HK-2 (cell line): ENCODE data around the gene TMEM203.

Source experiments
- DNase-seq: peaks from one replicate; pipeline ENCODE4 v3.0.0-alpha.2; 2018; ENCODE audit not compliant: unreplicated experiment

Gene TMEM203

DNA sequence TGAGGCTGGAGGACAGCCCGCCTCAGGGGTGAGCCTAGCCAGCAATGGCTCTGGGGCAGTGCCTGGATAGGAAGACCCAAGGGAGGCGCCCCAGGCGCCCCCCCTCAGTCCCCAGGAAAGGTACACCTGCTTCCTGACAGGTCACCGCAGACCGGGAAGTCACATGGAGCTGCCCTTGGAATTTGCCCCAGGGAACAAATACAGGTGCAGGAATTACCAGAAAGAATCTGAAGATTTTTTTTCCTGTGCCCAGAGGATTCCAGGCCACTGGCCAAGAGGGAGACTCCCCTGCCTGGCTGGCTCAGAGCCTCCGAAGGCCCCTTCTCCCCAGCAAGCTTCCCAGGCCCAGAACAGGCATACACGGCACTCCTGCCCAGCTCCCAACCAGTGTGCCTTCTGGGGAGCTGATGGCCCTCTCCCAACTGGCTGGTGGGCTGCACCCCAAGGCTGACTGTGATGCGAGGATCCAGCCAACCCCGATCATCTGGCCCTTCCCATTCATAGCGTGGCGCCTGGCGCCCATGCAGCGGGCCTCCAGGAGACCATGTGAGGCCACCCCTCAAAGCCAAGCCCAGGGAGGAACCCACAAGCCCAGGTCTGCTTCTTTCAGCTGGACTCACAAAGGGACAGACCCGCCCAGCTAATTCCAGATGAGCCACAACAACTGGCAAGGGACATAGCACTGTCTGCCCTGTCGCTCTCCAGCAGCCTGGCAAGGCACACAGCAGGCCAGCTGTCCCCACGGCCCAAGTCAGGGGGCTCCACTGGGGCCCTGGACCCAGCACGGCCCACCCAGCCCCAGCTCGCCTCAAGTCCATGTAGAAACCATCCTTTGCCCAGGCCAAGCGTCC is 7.2 kb downstream of the TMEM203 start:
- no peak for DNase-seq

DNA sequence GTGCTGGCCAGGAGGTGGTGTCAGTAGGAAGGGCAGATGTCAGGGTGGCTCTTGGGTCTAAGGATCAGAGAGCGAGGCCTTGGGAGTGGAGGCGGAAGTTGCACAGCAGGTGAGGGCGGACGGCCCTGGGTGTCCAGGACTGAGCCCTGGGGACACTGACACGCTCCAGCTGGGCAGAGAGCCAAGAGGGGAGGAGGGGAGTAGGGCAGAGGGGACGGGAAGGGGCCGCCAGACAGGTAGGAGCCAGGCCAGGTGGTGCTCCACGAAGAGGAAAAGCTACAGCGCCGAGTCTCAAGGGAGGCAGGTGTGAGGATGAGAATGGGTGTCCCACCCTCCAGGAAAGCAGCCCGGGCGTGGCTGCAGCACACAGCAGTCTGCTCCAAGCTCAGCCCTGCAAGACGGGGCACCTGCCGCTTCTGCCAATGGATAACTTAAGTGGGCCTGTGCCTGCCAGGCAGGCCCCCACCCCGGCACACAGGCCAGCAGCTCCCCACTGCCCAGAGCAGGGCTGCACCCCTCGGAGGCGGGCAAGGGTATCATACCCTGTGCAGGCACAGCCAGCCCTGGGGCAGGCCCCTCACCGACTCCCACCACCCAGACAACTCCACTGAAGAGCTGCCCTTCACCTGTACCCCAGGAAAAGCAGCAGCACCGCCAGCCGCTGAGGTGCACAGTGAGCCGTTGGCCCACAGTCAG is 9.8 kb downstream of the TMEM203 start:
- DNase-seq: no peak

DNA sequence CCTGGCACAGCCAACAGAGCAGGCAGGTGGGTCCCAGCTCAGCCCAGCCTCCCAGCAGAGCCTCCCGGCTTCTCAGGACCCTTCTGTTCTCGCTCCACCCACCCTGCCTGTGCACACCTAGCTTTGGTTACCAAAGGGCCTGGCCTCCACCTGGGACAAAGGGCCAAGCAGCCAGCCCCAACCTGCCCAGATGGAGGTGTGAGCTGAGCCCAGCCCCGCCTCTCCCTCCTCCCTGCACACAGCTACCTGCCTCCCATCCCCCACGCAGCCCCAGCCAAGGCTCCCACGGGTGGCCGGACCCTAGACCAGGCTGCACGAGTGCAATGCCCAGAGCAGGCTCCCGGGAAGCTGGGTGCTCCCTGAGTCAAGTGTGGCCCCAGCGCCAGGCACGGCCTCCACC is 10.5 kb downstream of the TMEM203 start:
- DNase-seq: no peak

DNA sequence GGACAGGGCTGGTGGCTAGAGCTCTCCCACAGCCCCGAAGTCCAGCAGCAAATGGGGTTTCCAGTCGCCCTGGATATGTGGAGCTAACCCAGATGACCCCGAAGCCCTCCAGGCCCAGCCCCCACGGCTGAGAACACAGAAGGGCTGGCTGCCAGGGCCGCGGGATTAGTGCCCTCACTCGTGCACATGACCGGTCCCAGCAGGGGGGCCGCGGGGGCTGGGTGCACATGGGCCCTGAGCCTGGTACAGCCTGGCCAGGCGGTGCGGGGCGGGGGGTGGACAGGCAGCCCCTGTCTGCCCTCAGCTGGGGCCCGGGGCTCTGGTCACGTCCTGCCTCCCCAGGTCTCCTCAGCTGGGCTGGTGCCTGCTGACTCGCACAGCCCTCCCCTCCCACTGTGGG is 11.1 kb downstream of the TMEM203 start:
- peak; percentile 40 for DNase-seq

DNA sequence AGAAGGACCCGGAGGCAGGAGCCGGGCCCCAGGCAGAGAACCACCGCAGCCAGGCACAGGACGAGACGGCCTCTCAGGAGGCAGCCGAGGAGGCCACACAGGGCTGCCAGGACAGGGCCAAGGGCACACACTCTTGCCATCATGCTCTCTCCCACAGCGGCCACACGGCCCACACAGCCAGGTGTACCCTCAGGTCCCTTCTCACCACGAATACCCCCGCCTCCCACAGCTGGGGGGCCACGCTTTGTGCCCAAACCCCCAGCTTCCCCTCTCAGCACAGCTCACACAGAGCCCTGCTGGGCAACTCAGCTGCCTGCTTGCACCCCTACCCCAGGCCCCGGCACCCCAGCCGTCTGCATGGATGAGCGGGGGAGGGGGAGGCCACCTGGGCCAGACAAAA is 11.7 kb downstream of the TMEM203 start:
- DNase-seq: no peak

DNA sequence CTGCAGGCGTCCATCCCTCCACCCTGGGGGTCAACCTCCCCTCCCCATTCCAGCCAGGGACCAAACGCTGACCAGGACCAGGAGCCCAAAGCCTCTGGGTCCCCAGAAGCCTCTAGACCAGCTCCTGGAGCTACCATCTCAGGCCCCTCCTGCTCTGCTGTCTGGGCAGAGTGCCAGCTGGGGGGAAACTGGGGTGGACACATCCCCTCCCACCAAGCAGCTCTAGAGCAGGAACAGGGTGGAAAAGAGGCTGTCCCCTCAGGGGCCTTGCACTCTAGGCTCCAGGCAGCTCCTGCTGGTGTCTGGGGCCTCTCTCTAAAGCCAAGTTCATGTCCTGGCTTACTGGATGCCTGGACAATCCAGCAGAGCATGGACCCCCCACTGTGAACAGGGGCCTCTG is 12.6 kb downstream of the TMEM203 start:
- no peak for DNase-seq

DNA sequence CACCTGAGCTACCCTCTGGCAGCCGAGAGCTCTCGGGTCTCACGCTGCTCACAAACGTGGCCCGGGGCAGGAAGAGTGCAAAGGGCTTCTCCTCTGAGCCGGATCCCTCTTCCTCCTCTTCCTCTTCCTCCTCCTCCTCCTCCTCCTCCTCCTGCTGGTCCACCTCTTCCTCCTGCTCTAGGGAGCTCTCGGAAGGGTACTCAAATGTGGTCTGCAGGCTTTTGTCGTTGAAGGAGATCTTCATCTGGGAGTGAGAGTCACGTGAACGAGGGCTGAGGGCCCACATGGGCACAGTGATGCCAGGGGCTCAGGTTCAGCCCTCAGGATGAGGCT is 13.0 kb downstream of the TMEM203 start:
- no peak for DNase-seq

DNA sequence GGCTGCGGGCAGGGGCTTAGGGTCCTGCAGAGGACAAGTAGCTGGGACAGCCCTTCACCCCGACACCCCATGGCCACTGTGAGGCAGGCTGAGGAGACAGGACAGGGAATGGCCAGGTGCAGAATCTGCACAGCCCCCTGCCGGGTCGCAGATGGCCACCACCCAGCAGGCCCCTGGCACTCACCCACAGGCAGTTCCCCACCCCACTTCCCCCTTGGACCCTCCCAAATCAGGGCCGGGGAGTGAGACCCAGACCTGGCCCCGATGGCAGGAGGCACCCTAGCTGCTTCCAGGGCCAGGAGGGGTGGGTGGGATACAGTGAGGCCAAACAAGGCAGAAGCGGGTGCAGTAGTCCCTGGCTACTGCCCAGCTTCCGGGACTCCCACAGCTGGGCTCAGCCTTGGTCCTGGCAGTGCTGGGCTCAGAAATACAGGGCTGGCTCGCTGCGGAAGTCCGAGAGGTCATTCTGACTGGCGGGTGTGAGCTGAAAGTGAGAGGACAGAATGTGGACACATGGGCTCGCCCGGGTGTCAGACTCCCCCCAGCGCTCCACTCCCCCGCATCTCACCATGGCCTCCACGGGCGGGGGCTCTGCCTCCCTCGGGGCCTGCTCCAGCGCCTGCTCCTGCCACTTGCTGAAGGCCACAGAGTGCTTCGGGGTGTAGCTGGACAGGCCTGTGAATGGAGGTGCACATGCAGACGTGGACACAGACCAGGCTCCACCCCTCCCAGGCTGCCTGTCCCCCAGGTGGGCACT is 13.6 kb downstream of the TMEM203 start:
- DNase-seq: no peak

DNA sequence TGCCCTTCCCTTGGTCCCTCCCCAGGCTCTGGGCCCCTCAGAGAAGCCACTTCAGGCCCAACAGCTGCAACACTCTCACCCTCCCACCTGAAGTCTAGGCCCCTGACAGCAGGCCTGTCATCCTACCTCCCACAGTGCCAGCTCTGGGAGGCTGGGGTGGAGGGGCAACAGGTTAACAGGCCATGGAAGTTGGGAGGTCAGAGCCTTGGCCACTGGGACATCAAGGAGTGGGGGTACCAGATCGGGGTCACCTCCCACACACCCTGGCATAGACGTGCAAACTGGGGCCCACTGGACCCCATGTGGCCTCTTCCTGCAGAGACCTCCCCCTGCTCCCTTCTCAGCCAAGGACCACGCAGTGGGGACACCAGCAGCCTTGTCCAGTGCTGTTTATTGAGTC is 14.2 kb downstream of the TMEM203 start:
- no peak for DNase-seq

DNA sequence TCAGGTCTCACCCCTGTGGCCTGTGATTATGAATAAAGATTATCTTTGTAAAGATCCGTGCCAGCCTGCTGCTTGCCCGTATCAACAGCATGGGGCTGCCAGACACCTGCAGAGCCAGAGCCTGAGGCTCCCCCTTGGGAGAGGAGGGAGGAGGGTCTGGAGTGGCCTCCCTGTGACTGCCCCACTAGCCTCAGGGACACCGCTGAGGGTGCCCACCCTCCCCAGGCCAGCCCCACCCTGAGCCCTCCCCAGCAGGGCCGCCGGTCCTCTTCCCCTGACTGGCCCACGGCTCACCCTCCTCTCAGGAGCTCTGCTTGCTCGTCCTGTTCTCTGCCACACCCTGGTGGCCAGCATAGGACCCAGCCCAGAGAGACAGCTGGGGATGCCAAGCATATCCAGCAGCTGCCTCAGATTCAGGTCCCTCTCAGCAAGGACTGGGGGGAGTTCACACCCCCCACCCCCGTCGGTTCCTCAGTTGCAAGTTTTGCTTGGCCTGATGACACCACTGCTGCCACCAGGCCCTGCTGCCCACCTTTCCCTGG is 15.1 kb downstream of the TMEM203 start:
- DNase-seq: no peak

DNA sequence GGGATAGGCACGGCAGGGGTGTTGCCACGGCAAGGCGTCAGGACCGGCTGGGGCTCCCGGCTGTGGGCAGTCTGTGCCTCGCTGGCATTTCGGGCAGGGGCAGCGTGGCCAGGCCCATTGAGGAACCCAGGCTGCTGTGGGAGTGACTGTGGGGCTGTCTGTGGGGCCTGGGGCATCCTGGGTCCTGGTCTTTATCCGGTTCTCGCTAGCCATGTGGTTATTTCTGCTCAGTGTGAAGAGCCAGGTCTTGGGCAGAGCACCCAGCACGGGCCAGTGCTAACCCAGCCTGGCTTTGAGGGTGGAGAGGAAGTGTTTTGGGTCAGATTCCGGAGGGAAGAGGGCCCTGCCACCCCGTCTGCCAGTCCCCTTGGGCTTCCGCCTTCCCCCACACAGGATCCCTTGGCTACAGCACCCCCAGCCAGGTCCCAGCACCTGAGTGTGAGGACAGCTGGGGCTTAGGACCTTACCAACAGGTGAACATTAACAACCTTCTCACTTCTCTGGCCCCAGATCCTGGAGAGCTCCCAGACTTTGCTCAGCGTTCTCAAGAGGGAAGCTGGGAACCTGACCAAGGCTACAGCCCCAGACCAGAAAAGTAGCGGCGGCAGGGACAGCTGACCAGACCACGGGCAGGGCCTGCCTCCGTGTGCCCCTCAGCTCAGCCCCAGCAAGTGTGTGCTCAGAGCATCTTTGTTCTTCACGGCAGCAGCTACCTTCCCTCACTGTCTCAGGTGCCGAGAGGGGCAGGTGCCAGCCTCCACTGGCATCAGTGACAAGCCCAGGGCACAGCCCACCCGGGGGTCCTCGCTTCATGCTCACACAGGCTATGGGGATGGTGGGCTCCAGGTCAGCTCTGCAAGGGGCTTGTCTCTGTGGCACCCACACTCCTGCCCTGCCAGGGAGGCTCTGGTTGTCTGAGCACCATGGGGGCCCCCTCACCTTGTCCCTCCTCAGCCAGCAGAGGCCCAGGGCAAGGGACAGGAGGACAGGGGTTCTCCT is 15.9 kb downstream of the TMEM203 start:
- DNase-seq: no peak

DNA sequence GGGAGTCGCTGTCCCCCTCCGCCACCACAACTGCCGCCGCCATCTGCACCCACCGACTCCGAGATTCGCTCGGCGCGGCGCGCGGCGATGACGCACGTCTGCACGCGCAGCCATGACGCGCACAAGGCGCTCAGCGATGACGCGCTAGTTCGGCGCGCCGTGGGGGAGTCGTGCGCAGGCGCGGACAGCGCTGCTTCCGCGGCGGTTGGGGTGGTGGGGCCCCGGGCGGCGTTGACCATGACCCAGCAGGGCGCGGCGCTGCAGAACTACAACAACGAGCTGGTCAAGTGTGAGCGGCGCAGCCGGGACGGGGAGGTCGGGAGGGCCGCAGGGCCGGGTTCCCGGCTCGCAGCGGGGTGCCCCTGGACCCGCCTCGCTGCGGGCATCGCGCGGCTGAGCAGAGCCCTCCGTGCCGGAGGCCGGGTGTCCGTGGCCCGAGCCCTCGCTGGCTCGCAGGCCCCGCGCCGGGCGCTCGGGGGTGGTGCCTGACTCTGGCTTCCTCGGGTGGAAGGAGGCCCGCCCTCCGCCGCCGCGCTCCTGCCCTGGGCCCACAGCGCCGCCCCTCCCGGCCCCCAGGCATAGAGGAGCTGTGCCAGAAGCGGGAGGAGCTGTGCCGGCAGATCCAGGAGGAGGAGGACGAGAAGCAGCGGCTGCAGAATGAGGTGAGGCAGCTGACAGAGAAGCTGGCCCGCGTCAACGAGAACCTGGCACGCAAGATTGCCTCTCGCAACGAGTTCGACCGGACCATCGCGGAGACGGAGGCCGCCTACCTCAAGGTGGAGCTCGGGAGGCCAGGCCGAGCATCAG is 16.8 kb downstream of the TMEM203 start, which contains the start of the genes ANAPC2 and SSNA1:
Gene ANAPC2, minus strand, starts transcription at position 71 of the 807 bp plus-strand sequence. Its CDS starts 28 bp downstream, at position 43.
Gene SSNA1, plus strand, starts transcription at position 187 of the 807 bp plus-strand sequence. Its CDS starts 51 bp downstream, at position 238.
- DNase-seq: peak; percentile 95

DNA sequence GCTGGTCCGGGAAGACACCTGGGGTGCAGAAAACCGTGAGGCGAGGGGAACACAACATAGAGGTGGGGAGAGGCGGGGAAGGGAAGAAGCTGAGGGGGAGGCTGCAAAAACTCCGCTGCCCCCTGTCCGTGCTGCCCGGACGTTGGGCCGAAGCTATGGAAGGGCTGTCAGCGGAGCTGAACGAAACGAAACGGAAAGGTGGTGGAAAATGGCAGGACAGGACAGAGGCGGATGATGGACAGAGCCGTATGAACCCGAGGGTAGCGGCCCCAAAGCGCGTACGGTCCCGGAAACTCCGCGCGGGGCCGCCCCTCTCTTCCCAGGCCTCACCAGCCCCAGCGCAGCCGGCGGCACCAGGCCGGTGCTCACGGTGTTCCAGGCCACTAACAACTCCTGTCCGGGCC is 17.4 kb downstream of the TMEM203 start:
- no peak for DNase-seq

DNA sequence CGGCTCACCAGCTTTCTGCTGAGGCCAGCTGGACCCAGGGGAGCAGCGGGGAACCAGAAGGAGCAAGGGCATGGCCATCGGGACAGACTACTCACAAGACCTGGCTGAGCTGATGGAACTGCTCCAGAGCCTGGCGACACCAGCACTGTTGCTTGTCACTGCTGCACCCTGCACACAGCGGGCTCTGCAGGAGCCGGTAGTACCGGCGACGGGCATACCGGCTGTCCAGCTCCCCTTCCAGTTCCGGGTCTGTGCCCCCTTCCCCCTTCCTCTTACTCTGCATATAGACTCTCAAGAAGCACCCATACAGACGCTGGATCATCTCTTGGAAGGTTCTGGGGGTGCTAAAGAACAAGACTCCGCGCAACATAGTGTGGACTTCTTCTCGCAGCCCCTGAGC is 18.1 kb downstream of the TMEM203 start:
- DNase-seq: no peak

DNA sequence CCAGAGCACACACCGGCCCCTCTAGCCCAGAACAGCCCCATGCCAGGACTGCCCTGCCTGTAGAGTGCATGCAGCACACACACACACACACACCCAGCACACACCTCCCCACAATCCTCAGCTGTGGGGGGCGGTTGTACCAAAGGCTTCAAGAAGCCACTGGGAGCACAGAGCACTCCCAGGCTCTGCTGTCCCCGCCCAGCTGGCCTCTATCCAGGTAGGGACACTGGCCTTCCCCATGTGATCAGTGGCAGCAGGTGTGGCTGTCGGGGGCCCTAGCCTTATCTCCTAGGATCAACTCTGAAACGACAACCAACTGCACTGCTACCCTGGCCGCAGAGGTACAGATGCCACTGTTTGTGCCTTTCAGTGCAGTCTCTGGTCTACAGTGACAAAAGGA is 19.1 kb downstream of the TMEM203 start:
- DNase-seq: no peak

DNA sequence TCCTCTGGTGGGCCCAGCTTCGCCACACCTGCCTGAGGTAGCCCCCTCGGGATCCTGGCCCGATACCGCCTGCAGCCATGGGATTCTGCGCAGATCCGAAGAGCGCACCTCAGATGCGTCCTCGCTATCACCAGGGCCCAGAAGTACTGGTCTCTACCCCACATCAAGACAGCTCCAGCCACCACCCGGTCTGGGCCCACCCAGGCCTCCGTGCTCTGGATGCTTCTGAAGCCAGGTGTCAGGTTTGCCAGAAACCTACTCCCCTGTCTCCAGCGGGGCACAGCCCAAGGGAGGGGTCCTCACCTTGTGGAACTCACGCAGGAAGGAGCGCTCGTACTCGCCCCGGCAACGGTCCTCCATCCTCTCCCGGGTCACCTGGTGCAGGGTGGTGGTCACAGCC is 19.5 kb downstream of the TMEM203 start:
- no peak for DNase-seq

DNA sequence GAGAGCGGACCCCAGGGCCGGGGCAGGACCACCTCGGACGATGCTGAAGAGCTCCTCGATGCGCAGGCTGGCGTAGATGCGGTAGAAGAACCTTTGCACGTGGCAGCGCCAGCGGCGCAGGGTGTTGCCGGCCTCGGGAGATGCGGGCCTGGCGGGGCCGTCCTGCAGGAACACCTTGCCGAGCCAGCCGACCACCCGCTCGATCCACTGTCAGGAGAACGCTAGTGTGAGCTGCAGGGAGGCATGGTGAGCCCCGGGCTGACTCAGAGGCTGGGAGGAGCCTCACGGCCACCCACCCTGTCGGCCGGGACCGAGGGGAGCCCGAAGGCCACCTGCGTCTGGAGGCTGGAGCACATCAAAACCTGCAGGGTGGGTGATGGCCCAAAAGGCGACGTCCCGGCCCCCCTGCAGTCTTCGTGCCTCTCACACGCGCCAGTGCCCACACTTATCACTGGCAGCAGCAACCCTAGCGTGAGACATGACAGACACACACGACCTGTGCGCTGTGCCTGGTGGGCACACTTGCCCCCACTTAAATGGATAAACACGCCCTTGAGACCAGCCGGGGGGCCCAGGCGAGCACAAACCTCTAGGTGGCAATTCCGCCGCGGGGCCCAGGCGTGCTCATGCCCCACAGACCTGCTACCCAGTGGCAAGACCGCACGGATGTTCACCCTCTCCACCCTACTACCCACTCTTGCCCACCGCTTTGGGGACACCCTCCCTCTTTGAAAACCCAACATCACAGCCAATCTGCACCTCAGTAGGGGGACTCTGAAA is 20.4 kb downstream of the TMEM203 start:
- no peak for DNase-seq

DNA sequence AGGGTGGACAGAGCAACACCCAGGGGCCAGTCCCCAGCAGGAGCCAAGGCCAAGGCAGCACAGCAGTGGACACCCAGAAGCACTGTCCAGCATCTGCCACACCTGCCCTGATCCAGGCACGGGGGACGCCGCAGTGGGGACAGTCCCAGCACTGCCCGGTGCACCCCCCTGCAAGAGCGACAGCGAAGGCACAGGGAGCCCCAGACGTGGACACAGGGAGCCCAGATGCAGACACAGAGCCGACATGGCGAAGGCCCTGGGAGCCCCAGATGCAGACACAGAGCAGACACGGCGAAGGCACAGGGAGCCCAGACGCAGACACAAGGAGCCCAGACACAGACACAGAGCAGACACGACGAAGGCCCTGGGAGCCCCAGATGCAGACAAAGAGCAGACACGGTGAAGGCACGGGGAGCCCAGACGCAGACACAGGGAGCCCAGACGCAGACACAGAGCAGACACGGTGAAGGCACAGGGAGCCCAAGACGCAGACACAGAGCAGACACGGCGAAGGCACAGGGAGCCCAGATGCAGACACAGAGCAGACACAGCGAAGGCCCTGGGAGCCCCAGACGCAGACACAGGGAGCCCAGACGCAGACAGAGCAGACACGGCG is 21.4 kb downstream of the TMEM203 start:
- DNase-seq: no peak

DNA sequence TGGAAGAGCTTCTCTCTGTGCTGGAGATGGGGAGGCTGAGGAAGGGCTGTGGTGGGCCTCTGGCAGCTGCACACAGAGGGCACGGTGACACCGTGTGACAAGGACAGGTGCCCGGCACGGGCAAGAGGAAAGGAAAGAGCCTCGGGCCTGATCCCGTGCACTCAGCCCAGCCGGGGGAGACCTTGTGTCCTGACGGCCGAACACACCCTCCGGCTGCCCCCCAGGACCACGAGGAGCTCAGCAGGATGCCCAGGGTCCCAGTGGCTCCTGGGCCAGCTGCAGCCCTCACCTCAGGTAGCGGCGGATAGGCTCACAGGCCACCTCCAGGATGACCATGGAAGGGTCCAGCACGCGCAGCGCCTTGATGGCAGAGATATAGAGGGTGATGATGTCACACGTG is 22.6 kb downstream of the TMEM203 start:
- DNase-seq: no peak
